K562 (cell line): Measurements from ENCODE around the gene CTDSPL. TPM values are rescaled to one million over a fixed set of nuclear protein-coding genes. Genes with fewer than 3 reads are reported as not detected.
A peak's percentile ranks its signal among the peaks of the same experiment; 100 is the strongest.

Source experiments
- DEAF1 ChIP-seq: fragments of 450-650 bp; formaldehyde crosslinking; IDR thresholded peaks from 2 replicates; pipeline ENCODE4 v1.4.0; 2020; ENCODE audit warnings: mild to moderate bottlenecking, moderate library complexity
- JUN ChIP-seq, 2 experiments: sonication (generic) in 1 of 2; formaldehyde crosslinking in 1 of 2; IDR thresholded peaks; 2 replicates each; pipeline versions ENCODE4 v1.6.1 to v1.8.0; 2012 to 2022; ENCODE audit warnings: borderline replicate concordance in 2 of 2, mild to moderate bottlenecking in 2 of 2, improper control_type of control experiment in 1 of 2, low read depth in 1 of 2, low read length in 1 of 2, missing genetic modification reagents in 1 of 2
- POLR2G ChIP-seq: fragments of 200-400 bp; formaldehyde crosslinking; IDR thresholded peaks from 2 replicates; pipeline ENCODE4 v1.6.1; 2017; ENCODE audit warnings: low read depth, mild to moderate bottlenecking, antibody characterized with exemption, low read length, moderate library complexity
- RB1 ChIP-seq: fragments of 450-650 bp; IDR thresholded peaks from 2 replicates; pipeline ENCODE4 v1.6.1; 2017; ENCODE audit warnings: low read depth, mild to moderate bottlenecking
- RCOR1 ChIP-seq, 2 experiments: IDR thresholded peaks; 2 replicates each; pipeline ENCODE4 v1.6.1; 2012; ENCODE audit warnings: low read depth in 2 of 2, low read length in 2 of 2, borderline replicate concordance in 1 of 2, improper control_type of control experiment in 1 of 2
- RFX1 ChIP-seq: fragments of 450-650 bp; IDR thresholded peaks from 2 replicates; pipeline ENCODE4 v1.6.1; 2016; ENCODE audit warnings: mild to moderate bottlenecking, moderate library complexity
- TBL1XR1 ChIP-seq, 2 experiments: IDR thresholded peaks; 2 replicates each; pipeline ENCODE4 v1.6.1; 2012; ENCODE audit warnings: improper control_type of control experiment in 2 of 2, low read length in 2 of 2, mild to moderate bottlenecking in 1 of 2
- TSC22D4 ChIP-seq: fragments of 450-650 bp; IDR thresholded peaks from 2 replicates; pipeline ENCODE4 v1.6.1; 2016; ENCODE audit warnings: missing genetic modification characterization, missing biosample characterization, control low read depth
- ZBTB1 ChIP-seq: sonication (generic); formaldehyde crosslinking; IDR thresholded peaks from 2 replicates; pipeline ENCODE4 v1.8.1; 2023; ENCODE audit warnings: missing genetic modification reagents, low read depth, mild to moderate bottlenecking, borderline replicate concordance
- polyA plus RNA-seq, 8 experiments: library from polyadenylated mRNA; depleted of rRNA in 4 of 8; stranded (reverse) in 5 of 8; unstranded in 3 of 8; fragments of >200 nt; fragmentation: Nextera tagmentation in 2 of 8; fragmentation: Illumina TruSeq in 1 of 8; extraction: Ambion mirVana in 2 of 8; extraction: Trizol in 1 of 8; gene quantifications; 2 replicates each; pipeline versions ENCODE4 v1.2.1 to v1.2.3, GENCODE V29; 2011 to 2014; ENCODE audit warnings: inconsistent platforms in 1 of 8, missing spikeins in 1 of 8
- total RNA-seq, 7 experiments: library from RNA; depleted of rRNA in 6 of 7; stranded (reverse); fragments of >200 nt in 6 of 7; fragmentation: Illumina TruSeq in 2 of 7; extraction: Trizol in 2 of 7; gene quantifications; 2 replicates each; pipeline versions ENCODE4 v1.2.1 to v1.2.3, GENCODE V29; 2011 to 2021; ENCODE audit warnings: low replicate concordance in 1 of 7
- TF ChIP-seq, protein P1 (sequence below), 2 experiments: IDR thresholded peaks in 1 of 2; conservative IDR thresholded peaks in 1 of 2; 2 replicates each; pipeline ENCODE4 v1.6.1; 2016; ENCODE audit warnings: low read depth in 2 of 2, mild to moderate bottlenecking in 1 of 2, missing compliant biosample characterization in 1 of 2, missing genetic modification characterization in 1 of 2, moderate library complexity in 1 of 2
- TF ChIP-seq, protein P2 (sequence below), 2 experiments: fragments of 450-650 bp; formaldehyde crosslinking in 1 of 2; IDR thresholded peaks; 2 replicates each; pipeline versions ENCODE4 v1.4.0 to v1.6.1; 2014 to 2020; ENCODE audit warnings: mild to moderate bottlenecking in 2 of 2, borderline replicate concordance in 1 of 2, low read depth in 1 of 2

CTDSPL gene
- total and polyA plus RNA-seq, 9 of the 15 experiments (the other 6 are each of a cell fraction or from before 2014, with no cell fraction given): 5.1 to 19.3 (median 11.3) TPM

DNA sequence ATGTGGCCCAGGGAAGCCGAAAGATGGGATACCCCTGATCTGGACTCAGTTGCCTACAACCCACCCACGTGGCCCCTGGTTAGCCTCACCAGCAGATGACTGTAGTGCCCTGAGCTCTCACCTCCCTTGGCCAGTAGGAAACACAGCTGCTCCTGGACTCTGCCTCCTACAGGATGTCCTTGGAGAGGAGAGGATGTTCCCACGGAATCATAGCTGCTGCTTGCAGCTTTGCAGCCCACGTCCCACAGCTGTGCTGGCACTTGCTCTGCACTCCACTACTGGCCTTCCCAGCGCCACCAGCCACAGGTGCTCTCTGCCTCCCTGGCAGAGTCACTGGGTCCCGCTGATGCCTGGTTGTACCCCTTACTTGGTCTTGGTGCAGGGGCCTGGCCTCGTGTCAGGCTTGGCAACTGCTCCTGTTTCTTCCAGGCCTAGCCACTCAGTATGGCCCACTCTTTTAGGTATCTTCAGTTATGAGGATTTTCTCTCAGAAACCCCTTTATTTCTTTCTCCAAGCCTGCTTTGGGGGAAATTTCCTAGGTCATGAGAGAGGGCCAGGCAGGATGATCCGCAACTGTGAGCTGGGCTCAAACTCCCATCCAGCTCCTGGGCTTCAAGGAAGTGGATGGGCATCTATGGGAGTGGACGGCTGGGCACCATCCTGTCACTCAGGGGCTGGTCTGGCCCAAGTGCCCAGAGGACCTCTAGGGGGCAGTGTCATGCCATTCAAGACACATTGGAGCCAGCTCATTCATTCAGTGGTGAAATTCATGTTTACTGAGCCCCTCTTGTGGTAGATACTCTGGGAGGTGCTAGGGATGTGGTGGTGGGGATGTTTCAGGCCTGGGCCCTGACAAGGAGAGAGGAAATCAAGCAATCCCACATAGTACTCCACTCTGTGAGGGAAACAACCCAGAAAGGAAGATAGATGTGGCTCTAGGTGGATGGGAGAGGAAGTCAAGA, 112.7 kb downstream of the CTDSPL start (continued):
- TF ChIP-seq, protein P1, sequence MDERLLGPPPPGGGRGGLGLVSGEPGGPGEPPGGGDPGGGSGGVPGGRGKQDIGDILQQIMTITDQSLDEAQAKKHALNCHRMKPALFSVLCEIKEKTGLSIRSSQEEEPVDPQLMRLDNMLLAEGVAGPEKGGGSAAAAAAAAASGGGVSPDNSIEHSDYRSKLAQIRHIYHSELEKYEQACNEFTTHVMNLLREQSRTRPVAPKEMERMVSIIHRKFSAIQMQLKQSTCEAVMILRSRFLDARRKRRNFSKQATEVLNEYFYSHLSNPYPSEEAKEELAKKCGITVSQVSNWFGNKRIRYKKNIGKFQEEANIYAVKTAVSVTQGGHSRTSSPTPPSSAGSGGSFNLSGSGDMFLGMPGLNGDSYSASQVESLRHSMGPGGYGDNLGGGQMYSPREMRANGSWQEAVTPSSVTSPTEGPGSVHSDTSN (CRISPR knock-in tag; IDR thresholded peaks at IDR 0.05; ENCODE audit: low read depth): peak; percentile 42; the same call in 1 of the 2 replicates
- TF ChIP-seq, protein P1 (tag; conservative IDR thresholded peaks at IDR 0.05; ENCODE audit: low read depth): peak; percentile 74
- TF ChIP-seq TSC22D4 (tag): no peak
- TF ChIP-seq POLR2G: no peak
- 0 out of 4 replicates have a peak, but pooled peaks of 1 of the 2 experiments have one; percentile 16 for TF ChIP-seq TBL1XR1 (IDR thresholded peaks at IDR 0.05; ENCODE audit: low read length in 2 of 2)
- TF ChIP-seq, protein P2, sequence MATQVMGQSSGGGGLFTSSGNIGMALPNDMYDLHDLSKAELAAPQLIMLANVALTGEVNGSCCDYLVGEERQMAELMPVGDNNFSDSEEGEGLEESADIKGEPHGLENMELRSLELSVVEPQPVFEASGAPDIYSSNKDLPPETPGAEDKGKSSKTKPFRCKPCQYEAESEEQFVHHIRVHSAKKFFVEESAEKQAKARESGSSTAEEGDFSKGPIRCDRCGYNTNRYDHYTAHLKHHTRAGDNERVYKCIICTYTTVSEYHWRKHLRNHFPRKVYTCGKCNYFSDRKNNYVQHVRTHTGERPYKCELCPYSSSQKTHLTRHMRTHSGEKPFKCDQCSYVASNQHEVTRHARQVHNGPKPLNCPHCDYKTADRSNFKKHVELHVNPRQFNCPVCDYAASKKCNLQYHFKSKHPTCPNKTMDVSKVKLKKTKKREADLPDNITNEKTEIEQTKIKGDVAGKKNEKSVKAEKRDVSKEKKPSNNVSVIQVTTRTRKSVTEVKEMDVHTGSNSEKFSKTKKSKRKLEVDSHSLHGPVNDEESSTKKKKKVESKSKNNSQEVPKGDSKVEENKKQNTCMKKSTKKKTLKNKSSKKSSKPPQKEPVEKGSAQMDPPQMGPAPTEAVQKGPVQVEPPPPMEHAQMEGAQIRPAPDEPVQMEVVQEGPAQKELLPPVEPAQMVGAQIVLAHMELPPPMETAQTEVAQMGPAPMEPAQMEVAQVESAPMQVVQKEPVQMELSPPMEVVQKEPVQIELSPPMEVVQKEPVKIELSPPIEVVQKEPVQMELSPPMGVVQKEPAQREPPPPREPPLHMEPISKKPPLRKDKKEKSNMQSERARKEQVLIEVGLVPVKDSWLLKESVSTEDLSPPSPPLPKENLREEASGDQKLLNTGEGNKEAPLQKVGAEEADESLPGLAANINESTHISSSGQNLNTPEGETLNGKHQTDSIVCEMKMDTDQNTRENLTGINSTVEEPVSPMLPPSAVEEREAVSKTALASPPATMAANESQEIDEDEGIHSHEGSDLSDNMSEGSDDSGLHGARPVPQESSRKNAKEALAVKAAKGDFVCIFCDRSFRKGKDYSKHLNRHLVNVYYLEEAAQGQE (IDR thresholded peaks at IDR 0.05; ENCODE audit: borderline replicate concordance): peak; percentile 92
- TF ChIP-seq, protein P2 (CRISPR knock-in tag; IDR thresholded peaks at IDR 0.05; ENCODE audit: low read depth): no peak
- peak; percentile 72; the same call in 1 of the 2 replicates for TF ChIP-seq RB1
- TF ChIP-seq RCOR1 (IDR thresholded peaks at IDR 0.05; ENCODE audit: borderline replicate concordance in 1 of 2, low read depth in 2 of 2, low read length in 2 of 2): peak in 1 of 2 experiments; percentile 37; a peak in 1 of 4 replicates
- TF ChIP-seq ZBTB1 (CRISPR knock-in tag): 0 out of 2 replicates have a peak, but pooled peaks have one; percentile 55
- peak; percentile 88 for TF ChIP-seq DEAF1 (CRISPR knock-in tag)
- 0 out of 2 replicates have a peak, but pooled peaks have one; percentile 37 for TF ChIP-seq JUN (IDR thresholded peaks at IDR 0.05; ENCODE audit: borderline replicate concordance, low read depth, low read length)
- TF ChIP-seq JUN (CRISPR knock-in tag; IDR thresholded peaks at IDR 0.05; ENCODE audit: borderline replicate concordance): no peak
- TF ChIP-seq RFX1: no peak
